ENCODE measurements around the gene SLC6A20.
"Not testable (repeated sequence)": the region's sequence is repeated elsewhere in the genome, so short reads cannot be mapped to it uniquely, and the experiment has no call there.

Gene SLC6A20

GRCh38 chr3:45777111-45777745 lies 19.1 kb downstream of the SLC6A20 start:
- DNase-seq: no peak

GRCh38 chr3:45776611-45777010 lies 19.7 kb downstream of the SLC6A20 start:
- no peak for DNase-seq

GRCh38 chr3:45776301-45776595 lies 20.1 kb downstream of the SLC6A20 start:
- no peak for DNase-seq

GRCh38 chr3:45775571-45776300 lies 20.6 kb downstream of the SLC6A20 start:
- no peak for DNase-seq

GRCh38 chr3:45774581-45775521 lies 21.5 kb downstream of the SLC6A20 start:
- DNase-seq: no peak

- DNase-seq: no peak
These were observed 22.5 kb downstream of the SLC6A20 start for GRCh38 chr3:45773714-45774449.

- no peak for DNase-seq
These were observed 23.3 kb downstream of the SLC6A20 start for GRCh38 chr3:45773072-45773471.

GRCh38 chr3:45772341-45773035 lies 23.8 kb downstream of the SLC6A20 start:
- DNase-seq: no peak

- no peak for DNase-seq
These were observed 24.5 kb downstream of the SLC6A20 start for GRCh38 chr3:45771831-45772230.

- DNase-seq: no peak
These were observed 25.1 kb downstream of the SLC6A20 start for GRCh38 chr3:45771166-45771775.

GRCh38 chr3:45765958-45766357 lies 30.4 kb downstream of the SLC6A20 start:
- no peak for DNase-seq

GRCh38 chr3:45765266-45765851 lies 31.0 kb downstream of the SLC6A20 start:
- no peak for DNase-seq

GRCh38 chr3:45763303-45763675 lies 33.0 kb downstream of the SLC6A20 start:
- no peak for DNase-seq

- no peak for DNase-seq
These were observed 33.6 kb downstream of the SLC6A20 start for GRCh38 chr3:45762647-45763302.

GRCh38 chr3:45761831-45762230 lies 34.5 kb downstream of the SLC6A20 start:
- no peak for DNase-seq

GRCh38 chr3:45760878-45761711 lies 35.2 kb downstream of the SLC6A20 start:
- DNase-seq: peak; percentile 48

- DNase-seq: no peak
These were observed 36.5 kb downstream of the SLC6A20 start for GRCh38 chr3:45759851-45760250.

- no peak for DNase-seq
These were observed 37.5 kb downstream of the SLC6A20 start for GRCh38 chr3:45758871-45759270.

- DNase-seq: not testable (repeated sequence)
These were observed 39.2 kb downstream of the SLC6A20 start for GRCh38 chr3:45757141-45757540.

- DNase-seq: no peak
These were observed 40.3 kb downstream of the SLC6A20 start for GRCh38 chr3:45756055-45756454.
